ENCODE measurements around the gene DDX20.
A peak's percentile ranks its signal among the peaks of the same experiment; 100 is the strongest.

DNA sequence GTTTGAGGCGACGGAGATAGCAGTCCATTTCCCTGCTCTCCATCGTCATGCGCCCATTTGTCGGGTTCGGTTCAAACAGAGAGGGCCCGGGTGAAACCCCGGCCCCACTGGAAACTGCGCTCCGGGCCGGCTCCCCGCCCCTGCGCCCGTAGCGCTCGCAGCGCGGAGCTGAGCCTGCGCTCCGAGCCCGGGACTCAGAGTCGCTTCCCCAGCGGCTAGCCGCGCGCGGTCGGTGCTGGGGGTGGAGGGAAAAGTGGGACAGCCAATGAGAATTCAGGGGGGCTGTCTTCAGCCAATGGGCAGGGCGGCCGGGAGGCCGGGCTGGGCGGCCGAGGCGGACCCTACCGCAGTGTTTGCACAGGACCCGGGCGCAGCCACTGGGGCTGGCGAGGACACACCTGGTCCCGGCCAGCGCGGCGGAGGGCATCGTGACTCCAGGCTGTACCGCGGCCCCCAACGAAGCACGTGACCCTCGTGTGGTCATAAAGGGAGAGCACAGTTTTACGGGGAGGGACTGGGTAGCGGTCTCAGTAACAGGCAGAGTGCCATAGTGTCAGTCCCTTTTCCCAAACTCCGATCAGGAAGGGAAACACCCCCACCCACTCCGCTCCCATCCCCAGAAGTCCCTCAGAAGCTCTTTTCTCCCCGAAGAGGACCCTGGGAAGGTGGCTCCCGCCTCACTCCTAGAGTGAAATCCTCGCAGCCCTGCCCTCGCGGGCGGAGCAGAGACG is 16.3 kb upstream of the DDX20 start, which contains the start of gene INKA2:
- TF ChIP-seq POLR2A (IDR thresholded peaks at IDR 0.05; ENCODE audit: low read depth) (peak; percentile 59), EP300 (IDR thresholded peaks at IDR 0.05) (no peak), POLR2AphosphoS5 (IDR thresholded peaks at IDR 0.05) (peak; percentile 83 to 96)
- TF ChIP-seq, protein P1, sequence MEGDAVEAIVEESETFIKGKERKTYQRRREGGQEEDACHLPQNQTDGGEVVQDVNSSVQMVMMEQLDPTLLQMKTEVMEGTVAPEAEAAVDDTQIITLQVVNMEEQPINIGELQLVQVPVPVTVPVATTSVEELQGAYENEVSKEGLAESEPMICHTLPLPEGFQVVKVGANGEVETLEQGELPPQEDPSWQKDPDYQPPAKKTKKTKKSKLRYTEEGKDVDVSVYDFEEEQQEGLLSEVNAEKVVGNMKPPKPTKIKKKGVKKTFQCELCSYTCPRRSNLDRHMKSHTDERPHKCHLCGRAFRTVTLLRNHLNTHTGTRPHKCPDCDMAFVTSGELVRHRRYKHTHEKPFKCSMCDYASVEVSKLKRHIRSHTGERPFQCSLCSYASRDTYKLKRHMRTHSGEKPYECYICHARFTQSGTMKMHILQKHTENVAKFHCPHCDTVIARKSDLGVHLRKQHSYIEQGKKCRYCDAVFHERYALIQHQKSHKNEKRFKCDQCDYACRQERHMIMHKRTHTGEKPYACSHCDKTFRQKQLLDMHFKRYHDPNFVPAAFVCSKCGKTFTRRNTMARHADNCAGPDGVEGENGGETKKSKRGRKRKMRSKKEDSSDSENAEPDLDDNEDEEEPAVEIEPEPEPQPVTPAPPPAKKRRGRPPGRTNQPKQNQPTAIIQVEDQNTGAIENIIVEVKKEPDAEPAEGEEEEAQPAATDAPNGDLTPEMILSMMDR (IDR thresholded peaks at IDR 0.05): peak in 1 of 3 experiments; percentile 2
